Activated T-cell treated with anti-CD3 and anti-CD28 coated beads, Interleukin-2, amount 50 U/mL, for 1 hour (primary cell): ENCODE results near the gene GALNT18.

ENCODE experiments used
- DNase-seq: peaks from one replicate; pipeline ENCODE4 v3.0.0-alpha.2; 2020

GALNT18 gene

DNA sequence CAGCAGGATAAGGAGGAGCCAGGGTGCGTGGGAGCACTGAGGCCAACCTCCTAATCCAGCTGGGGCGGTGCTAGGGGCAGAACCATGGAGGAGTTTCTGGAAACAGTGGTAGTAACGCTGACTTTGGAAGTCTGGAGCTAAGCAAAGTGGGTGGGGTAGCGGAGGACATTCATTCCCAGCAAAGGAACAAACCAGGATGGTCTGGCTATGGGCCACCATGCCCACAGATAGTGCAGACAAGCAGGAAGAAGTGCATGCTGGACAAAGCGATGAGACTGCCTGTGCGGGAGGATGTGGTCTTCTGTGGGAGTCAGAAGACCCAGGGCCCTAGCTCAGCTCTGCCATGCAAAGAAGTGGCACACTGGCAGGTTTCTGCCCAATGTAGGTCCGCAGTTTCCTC lies 197.1 kb downstream of the GALNT18 start:
- no peak for DNase-seq

DNA sequence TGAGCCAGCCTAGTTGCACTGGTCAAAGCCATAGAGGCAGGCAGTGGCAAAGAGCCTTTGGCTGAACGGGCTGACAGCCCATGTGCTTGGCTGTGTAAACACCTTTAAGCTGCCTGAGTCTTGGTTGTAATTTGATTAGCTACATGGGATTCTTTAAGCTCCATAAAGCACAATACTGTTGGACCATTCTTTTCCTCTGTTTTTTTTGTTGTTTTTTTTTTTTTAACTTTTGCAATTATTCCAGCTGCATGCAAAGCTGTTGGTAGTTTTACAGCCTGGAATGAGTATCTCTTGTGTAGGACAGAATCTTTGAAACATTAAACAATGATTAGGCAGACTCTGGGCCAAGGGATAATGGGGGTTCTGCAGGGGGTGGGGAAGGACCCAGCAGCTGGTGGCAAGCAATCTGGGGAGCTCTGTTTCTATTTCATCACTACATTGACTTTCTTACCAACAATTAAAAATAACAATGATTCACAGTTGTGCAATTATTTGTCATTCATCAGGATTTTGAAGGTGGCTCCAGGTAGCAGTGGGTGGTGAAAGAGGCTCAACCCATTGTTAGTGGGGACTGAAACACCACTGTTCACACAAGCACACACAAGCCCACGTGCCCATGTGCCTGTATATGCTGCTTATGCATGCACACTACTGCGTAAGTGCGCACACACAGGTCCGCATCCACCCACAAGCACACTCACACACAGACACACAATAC lies 199.2 kb downstream of the GALNT18 start:
- DNase-seq, result no peak

DNA sequence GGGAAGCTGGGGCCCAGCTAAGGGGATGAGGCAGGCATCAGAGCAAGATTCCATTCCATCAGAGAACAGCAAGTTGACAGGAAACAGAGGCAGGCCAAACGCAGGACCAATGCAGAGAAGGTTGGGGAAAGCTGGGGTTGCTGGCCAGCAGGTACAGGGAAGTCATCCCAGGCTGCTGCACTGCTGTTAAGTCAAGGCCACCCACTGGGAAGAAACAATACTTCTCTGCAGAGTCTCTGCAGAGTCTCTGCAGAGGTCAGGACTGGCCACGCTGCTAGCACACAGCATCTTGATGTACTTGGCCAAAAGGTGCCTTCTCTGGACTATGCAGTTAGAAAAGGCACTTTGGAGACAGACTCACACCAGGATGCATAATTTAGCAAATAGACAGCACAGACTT lies 200.3 kb downstream of the GALNT18 start:
- no peak for DNase-seq

DNA sequence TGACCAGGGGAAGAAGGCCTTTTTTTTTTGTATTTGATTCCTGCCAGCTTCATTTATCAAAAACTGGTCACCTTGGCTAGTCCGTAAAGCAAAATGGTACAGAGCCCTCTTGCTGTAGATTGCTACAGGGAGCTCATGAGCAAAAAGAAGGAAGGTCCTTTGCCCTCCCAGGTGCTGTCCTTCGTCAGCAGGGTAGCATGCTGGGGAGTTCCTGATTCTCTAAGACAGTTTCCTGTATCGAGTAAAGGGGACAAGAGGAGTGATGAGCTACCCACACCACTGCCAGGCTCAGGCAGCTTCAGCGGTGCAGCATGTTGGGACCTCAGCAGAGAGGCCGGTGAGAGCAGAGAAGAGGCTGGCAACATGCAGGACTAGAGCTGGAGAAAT lies 200.9 kb downstream of the GALNT18 start:
- no peak for DNase-seq

DNA sequence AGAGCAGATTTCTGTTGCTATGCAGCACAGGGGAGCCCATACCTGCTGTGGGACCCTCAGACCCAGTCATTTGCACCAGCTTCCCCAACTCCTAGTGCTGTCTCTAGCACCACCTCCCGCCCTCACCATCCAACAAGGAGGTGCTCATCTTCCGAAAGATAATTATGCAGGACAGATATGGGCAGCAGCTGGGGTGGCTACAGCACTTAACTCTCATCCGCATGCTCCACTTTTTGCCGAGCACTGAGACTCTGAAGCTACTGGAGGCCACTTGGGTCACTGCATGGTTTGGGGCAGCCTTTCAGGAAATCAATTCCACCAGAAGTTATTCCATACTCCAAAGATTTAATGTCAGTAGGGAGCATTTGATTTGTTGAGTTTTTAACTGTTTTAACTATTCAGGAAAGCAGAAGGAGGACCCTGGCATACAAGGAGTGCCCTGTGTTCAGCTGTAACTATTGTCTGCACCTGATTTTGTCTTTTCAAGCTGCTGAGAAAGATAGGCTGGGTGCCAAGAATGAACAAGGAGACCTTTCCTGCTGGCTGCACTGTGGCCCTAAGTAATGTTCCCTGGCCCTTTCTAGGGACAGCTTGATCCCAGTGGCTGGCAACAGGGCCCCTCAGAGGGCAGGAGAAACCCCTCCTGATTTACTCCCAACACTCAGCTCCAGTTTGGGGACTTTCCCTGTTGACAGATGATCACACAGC lies 201.5 kb downstream of the GALNT18 start:
- DNase-seq, result no peak

DNA sequence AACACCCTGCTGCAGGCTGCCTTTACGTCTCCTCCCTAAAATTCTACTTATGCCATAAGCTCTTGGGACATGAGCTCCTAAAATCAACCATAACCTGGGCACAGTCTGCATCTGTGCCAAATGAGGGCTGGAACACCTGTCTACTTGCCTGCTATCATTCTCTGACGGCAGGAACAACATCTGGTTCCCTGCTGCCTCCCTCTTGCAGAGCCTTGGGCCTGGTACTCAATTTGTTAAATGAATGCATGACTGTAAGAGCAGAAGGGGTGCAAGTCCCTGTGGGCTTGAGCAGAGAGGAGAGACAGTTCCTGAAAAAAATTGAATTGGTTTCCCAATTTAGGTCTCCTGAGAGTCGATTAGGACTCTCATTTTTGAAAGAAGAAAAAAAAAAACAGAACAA lies 202.1 kb downstream of the GALNT18 start:
- DNase-seq, result no peak

DNA sequence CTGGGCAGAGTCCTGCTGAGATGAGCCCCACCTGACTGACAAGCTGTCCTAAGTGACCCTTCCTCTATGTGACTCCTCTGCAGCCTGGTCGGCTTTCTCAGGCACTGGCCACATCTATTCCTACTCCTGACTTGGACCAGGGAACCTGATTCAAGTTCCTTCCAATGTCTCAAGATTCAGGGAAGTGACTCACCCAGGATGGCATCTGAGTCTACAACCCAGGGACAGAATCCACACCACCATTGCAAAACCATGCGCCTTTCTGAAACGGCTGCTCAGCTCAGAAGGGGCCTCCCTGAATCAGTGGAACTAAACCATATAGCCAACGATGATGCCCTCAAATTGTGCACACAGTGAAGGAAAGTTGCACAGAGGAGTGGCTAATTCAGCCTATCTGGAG lies 204.9 kb downstream of the GALNT18 start:
- no peak for DNase-seq

DNA sequence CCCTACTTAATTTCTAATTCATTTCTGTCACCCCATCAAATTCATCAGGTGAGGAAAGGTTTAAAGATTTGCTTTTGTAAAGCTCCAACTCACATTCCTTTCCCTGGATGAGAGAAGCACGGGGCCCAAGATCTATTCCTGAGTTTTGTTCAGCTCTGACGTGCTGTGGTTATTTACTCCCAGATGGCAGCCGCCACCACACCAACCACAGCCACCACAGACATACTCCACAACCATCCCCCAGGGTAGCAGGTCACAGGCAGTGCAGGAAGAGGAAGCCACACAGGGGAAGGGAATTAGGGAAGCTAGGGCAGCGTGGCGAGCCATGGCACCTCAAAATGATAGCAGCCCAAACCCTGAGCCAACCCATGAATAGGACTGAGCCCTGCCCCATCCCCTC lies 205.3 kb downstream of the GALNT18 start:
- DNase-seq, result no peak

DNA sequence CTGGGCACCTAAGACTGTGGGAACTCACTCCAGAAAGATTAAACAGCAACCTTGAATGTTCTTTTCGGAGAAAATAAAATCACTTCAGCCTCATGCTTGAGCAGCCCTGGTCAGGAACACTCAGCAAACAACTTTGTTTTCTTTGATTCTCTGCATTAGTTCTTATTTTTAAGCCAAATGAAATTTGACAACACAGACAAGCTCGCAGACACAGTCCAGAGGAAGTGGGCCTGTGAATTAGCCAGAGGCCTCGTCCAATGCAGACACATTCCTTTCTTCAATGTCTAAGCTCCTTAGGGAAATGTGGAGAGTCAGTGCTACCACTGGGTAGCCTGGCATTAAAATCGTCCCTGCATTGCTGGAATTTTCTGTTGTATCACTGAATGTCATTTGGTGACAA lies 205.9 kb downstream of the GALNT18 start:
- no peak for DNase-seq

DNA sequence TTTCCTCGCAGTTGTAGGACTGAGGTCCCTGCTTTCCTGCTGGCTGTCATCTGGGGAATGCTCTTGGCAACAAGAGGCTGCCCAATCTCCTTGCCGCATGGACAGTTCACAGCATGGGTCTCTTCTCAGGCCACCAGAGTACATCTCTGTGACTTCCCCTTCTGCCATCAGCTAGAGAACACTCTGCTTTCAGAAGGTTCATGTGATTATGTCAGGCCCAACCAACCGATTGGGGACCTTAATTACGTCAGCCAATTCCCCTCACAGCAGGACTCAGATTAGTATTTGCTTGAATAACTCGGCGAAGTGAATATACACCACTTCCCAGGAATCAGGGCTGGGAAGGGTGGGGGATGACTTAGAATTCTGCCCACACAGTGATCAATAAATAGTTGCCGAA lies 206.8 kb downstream of the GALNT18 start:
- no peak for DNase-seq

DNA sequence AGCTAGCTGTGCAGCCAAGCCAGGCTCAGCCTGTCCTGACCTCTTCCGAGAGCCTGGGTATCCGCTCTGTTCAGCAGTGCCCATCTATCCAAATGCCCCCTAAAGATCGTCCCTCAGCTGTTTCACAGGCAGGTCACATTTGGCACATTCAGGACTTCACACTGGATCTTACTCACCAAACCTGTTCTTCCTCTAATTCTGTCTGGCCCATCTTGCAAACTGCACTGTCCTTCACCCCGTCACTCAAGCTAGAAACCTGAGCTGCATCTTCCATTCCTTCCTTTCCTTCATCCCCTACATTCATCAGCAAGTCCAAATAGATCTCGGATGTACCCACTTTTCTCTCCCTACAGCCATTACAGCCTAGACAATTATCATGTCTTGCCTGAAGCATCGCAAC lies 208.0 kb downstream of the GALNT18 start:
- no peak for DNase-seq

DNA sequence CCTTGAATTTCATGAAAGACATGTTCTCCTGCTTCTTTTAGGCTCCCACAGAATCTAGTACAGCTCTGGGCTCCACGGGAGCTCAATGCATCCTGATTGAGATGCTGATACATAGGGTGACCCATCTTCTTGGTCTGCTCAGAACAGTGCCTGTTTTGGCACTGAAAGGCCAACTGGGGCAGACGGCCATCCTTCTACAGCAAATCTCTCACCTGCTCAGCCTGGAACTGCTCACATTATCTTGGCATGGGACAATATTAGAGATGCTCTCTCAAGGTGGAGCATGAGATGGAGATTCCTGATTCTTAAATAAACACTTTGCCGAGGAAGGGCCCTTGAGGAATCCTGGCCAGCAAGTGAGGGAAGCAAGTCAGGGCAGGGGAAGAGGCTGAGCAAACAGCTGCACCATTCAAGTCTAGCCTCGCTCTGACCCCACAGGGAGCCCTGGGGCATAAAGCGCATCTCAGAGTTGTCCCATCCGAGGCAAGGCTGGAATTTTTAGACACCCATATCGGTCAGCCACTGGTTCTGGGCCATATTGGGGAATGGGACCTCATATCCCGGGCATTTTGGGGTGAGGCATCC lies 210.3 kb downstream of the GALNT18 start:
- DNase-seq, result no peak

DNA sequence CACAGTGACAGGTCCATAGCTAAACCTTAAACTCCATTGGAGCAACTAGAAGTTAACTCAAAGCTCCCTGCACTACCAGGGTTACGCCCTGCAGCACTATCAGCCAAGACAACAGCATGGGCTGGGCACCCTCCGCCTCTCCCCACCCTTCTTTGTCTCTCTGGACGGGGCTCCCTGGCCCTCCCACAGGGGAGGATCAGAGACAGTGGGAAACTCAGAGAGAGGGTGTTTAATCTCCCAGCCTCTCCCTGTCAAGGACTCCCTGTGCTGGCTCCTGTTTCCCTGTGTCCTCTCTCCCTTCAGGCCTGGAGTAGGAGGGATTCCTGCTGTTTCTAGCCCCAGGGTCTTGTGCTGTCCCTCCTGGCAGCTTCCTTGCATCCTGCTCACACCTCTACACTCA lies 211.9 kb downstream of the GALNT18 start:
- DNase-seq, result no peak

DNA sequence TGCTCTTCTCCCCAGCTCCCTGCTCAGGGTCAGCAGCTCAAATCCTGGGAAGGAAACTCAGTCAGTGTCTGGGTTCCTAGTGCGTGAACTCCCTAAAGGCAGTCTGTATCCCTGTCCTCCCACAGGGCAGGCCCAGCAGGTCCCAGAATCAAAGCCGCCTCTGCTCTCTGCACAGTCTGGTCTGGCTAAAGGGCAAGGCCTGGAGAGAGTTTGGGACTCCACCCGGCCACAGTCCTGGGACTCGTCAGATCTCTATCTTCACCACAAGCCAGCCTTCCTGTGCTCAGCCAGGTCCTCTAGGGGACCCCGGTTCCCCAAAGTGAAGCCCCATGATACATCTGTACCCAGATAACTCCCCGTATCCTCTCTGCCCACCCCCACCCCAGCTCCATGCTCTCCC lies 212.6 kb downstream of the GALNT18 start:
- DNase-seq, result no peak

DNA sequence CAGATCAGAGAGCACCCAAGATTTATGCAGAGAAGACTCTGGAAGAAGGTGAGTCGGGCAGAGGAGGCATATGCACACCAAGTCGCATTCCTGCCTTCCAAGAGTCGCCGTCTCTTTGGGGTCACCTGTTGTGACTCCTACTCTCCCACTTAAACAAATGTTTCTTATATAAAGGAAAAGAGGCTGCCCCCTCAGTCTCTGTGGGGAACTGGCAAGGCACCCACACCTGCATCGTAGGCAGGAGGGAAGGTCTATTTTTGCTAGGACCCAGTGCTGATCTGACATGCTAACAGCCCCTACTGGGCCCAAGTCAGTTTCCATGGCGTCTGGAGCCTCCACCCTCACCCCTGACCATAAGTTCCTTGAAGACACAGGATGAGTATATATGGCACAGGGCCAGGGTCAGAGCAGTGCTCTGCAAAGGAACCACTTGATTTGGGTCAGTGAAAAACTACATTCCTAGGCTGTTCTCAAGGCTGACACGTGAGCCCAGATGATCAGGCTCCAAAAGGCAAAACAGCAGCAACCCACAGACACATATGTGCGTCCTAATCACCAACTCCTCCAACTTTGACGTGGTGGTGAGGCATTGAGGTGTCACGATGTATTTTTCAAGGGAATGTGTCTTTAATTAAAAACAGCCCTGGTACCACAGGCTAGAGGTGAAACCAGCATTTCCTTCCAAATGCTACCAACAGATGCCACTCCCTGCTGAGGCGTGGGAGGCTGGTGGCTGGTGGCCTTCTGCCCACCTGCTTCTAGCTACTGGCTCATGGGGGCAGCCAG lies 213.2 kb downstream of the GALNT18 start:
- no peak for DNase-seq

DNA sequence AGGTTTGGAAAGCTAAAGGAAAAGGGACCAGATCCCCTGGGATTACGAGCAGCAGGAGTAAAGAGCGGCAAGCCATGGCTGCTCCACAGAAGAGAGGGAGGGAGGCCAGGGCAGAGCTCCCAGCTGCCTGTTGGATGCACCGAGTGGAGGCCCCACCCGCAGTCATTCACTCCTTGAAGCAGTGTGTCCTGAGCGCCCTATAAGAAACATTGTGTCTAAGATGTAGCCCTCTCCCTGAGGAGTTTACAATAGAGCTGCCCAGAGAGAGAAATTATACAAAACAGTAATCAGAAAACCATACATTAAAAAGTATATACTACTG lies 214.1 kb downstream of the GALNT18 start:
- no peak for DNase-seq

DNA sequence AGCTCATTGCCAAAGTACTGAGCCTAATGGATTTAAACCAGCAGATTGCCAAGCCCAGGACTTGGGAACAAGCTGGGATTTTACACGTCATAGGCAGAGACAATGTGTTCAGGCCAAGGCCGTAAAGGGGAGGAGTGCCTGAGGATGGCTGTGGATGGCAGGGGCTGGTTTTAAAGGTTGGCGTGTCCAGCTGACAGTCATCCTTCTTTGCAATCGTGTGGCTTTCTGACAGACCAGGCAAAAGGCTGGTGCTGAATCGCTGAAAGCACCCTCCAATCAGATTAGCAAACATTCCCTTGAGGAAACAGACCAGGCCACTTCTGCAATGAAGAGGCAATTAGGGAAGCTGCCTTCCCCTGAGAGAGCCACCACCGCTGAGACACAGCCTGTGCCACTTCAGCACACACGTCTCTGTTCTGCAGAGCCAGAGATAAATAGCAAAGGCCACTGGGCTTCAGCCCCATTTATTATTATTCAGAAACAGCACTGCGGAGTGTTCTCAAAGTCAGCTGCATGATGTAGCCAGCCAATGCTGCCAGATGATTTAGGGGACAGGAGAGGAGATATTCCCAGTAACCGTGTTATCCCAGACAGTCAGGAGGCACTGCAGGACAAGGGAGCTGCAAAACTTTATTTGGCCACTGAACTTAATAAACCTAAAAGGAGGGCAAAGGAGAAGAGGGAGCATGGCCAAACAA lies 214.6 kb downstream of the GALNT18 start:
- no peak for DNase-seq

DNA sequence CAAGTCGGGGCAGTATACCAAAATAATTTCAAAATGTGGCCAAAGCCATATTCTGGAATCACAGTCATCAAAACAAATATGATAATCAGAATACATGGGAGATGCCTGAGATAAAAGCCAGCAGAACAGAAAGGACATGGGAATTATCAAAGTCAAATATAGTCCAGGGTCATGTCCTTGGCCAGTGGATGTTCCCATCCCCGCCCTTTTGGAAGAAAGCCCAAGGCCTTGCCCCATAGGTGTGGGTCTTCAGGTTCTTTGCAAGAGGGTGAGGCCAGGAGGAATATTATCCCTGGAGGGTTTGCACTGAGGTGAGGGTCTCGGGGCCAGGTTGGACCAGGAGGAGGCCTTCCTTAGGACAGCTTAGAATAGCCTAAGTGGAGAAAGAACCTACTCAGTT lies 215.2 kb downstream of the GALNT18 start:
- no peak for DNase-seq

DNA sequence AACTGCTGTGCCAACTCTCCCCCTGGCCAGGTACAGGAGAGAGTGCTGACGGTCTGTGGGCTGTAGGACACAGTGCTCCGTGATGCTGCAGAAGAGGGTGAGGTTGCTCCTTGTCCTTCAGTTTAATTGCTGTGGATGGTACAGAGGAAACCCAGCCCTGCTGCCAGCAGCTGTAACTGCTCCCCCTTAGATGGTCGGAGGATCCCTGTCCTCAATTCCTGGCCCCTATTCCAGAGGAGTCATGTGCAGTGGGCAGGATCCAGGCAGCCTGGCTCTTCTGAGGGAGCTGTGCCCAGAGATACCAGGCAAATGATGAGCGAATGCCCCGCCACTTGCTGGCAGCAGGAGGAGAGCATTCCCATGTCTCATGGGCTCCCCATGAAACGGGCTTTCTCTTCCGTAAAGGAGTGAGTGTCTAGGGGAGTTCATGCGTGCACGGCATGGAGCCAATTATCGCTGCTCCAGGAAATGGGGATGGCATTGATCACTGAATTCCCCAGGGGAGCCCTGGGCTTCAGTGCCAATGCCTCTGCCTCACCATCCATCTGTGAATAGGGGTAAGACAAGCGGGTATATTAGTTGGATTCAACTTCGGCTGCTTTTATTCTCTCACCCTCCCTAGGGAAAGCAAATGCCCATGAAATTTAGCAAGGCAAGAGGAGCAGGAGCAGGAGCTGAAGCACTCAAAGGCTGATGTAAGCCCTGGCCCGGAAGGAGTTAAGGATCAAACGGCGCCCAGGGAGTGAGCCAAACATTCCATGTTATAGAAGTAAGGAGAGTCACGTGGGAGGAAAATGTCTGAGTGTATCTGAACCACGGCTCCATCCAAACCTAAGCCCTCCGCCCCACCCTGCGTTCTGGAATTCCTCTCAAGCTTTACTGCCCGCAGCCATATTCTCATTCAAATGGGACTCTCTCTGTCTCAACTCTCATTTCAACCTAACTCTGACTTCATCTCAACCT lies 217.8 kb downstream of the GALNT18 start:
- DNase-seq, result no peak

DNA sequence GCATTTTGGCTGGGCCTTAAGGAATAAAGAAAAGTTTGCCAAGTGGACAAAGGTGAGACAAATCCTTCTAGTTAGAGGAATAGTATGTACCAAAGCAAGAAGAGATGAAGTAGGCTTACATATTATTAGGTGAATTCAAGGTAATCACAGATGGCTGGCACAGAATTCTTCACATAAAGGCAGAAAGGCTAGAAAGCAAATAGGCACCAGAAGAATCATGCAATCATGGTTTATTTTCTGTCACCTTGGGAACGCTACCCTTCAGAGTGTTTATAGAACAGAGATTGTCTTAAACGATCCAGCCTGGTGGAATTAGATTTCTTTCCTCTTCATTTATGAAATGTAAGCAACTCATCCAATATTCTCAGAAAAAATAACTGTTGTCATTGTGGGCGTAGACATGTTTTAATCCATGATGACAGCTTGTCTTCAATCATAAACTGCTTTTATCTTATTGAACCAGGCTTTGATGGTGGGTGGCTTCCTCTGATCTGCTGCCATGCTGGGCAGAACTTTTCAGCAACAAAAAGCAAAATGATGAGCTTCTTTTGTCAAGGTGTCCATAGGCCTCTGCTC lies 219.8 kb downstream of the GALNT18 start:
- no peak for DNase-seq

DNA sequence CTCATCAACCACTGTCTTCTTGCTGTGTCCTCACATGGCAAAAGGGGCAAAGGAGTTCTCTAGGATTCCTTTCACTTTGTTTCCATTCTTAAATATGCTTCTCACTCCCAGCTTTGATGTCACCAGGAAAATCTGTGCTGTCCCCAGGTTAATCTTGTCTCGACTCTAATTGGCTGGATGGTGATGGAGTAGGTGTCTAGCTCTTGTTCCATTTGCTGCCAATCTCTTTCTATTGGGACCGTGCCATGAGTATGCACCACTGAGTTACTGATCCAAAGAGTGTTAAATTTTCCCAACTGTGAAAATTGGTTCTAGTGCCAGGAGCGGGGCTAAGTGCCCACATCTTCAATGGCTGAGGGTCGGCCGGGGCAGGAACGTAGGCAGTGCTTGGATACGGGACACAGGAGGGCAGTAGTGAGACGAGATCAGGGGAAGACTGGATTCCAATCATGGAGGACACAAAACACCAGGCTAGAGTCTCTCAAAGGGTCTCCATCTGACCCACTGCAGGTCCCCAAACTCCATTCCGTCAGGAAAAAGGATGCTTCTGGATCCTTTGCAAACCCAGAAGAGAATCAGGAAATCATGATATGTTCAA lies 221.1 kb downstream of the GALNT18 start:
- DNase-seq, result no peak
